Activated CD8-positive, alpha-beta T cell treated with anti-CD3 and anti-CD28 coated beads for 36 hours (primary cell): Measurements from ENCODE around the gene ETNPPL. TPM values are rescaled to one million over a fixed set of nuclear protein-coding genes. Genes with fewer than 3 reads are reported as not detected.
A peak's percentile ranks its signal among the peaks of the same experiment; 100 is the strongest.

Experiments
- ATAC-seq: fragments of 200-7000 bp; cut with Tn5 transposase; one replicate; pipeline ENCODE4 v1.10.0; 2021; ENCODE audit warnings: mild to moderate bottlenecking, moderate library complexity
- CTCF ChIA-PET: fragments of 350-600 bp; sonication (Branson Sonifier 250); formaldehyde crosslinking; loops from one replicate; lab custom pipeline; 2021; ENCODE audit warnings: antibody characterized with exemption; lab: Charles Lee
- POLR2A ChIA-PET: fragments of 350-600 bp; sonication (Branson Sonifier 250); formaldehyde crosslinking; loops from one replicate; lab custom pipeline; 2021; ENCODE audit warnings: antibody characterized with exemption; lab: Charles Lee
- DNase-seq: peaks from one replicate; pipeline ENCODE4 v3.0.0-alpha.2; 2020
- H3K27ac Mint-ChIP-seq: one replicate; pipeline ENCODE4 v1.8.0; 2021; ENCODE audit warnings: mild to moderate bottlenecking, mixed read lengths
- H3K27me3 Mint-ChIP-seq: one replicate; pipeline ENCODE4 v1.8.0; 2021; ENCODE audit warnings: mixed read lengths
- H3K36me3 Mint-ChIP-seq: one replicate; pipeline ENCODE4 v1.8.0; 2021; ENCODE audit warnings: low read depth, mixed read lengths
- H3K4me1 Mint-ChIP-seq: one replicate; pipeline ENCODE4 v1.8.0; 2021; ENCODE audit warnings: low read depth, mixed read lengths
- H3K4me3 Mint-ChIP-seq: one replicate; pipeline ENCODE4 v1.8.0; 2021; ENCODE audit warnings: mild to moderate bottlenecking, moderate library complexity, mixed read lengths
- H3K9me3 Mint-ChIP-seq: one replicate; pipeline ENCODE4 v1.8.0; 2021; ENCODE audit warnings: mixed read lengths
- intact Hi-C: fragments of 100-400 bp; cut with micrococcal nuclease; formaldehyde crosslinking; loops from one replicate; pipeline ENCODE4 v1.10.0; 2022
- total RNA-seq, 2 experiments: library from RNA; stranded (reverse); gene quantifications; one replicate each; pipeline ENCODE4 v1.2.3, GENCODE V29; 2021
- TF ChIP-seq, protein P1 (sequence below): fragments of 200-600 bp; IDR thresholded peaks from one replicate; pipeline ENCODE4 v1.8.0; 2022; ENCODE audit warnings: antibody characterized with exemption, mild to moderate bottlenecking

ETNPPL gene
- total RNA-seq, 2 experiments from 2014 or later: not detected

DNA sequence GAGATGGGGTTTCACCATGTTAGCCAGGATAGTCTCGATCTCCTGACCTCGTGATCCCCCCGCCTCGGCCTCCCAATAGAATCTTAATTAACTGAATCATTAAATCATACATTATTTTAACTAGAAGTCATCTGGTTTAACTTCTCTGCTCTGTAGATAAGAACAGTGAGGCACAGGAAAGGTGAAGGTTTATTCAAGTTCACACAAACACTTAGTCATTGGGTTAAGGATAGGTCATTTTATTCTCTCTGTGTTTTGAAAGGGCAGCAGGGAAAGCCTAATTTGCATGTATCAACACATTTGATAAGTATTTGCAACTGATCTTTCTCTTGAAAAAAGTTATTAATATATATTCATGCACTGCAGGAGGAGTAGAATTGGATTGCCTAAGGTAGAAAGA, 1.1 kb upstream of the ETNPPL start:
- ChIA-PET POLR2A (no interaction called here), CTCF (no interaction called here)
- no peak for ATAC-seq
- TF ChIP-seq, protein P1, sequence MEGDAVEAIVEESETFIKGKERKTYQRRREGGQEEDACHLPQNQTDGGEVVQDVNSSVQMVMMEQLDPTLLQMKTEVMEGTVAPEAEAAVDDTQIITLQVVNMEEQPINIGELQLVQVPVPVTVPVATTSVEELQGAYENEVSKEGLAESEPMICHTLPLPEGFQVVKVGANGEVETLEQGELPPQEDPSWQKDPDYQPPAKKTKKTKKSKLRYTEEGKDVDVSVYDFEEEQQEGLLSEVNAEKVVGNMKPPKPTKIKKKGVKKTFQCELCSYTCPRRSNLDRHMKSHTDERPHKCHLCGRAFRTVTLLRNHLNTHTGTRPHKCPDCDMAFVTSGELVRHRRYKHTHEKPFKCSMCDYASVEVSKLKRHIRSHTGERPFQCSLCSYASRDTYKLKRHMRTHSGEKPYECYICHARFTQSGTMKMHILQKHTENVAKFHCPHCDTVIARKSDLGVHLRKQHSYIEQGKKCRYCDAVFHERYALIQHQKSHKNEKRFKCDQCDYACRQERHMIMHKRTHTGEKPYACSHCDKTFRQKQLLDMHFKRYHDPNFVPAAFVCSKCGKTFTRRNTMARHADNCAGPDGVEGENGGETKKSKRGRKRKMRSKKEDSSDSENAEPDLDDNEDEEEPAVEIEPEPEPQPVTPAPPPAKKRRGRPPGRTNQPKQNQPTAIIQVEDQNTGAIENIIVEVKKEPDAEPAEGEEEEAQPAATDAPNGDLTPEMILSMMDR: no peak
- intact Hi-C loops: no loop called here
- Mint-ChIP-seq H3K4me3 (no peak overlapping the region), H3K27ac (no peak overlapping the region), H3K9me3 (peaks cover 3% of the 10 kb centered on the region), H3K4me1 (peaks cover 10% of the 10 kb centered on the region), H3K36me3 (peaks cover 2% of the 10 kb centered on the region), H3K27me3 (peaks cover 38% of the 10 kb centered on the region)
- no peak for DNase-seq

DNA sequence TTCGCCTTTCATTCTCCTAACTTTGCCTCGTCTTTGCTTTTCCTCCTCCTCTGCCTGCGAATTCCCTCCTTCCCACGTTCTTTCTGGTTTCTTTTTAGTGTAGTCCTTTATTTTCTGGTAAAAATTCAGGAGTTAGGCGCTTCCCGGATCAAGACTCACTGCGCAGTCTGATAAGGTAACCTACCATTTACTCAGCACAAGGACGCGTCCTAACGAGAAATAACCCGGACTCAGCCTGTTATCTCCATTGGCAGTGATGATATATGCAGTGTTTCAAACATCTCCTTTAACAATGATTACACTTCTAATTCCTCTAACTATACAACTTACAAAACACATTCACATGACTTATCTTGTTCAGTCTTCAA, 357 bp upstream of the ETNPPL start:
- H3K4me3 Mint-ChIP-seq: peak overlapping the region; percentile 76
- peaks cover 10% of the 10 kb centered on the region for H3K4me1 Mint-ChIP-seq
- intact Hi-C loops: no loop called here
- DNase-seq (no peak), ATAC-seq (no peak)
- peaks cover 2% of the 10 kb centered on the region for H3K36me3 Mint-ChIP-seq
- TF ChIP-seq, protein P1: no peak
- POLR2A ChIA-PET: no interaction called here
- H3K27me3 Mint-ChIP-seq: peaks cover 38% of the 10 kb centered on the region
- CTCF ChIA-PET: no interaction called here
- peaks cover 3% of the 10 kb centered on the region for H3K9me3 Mint-ChIP-seq
- H3K27ac Mint-ChIP-seq: no peak overlapping the region

DNA sequence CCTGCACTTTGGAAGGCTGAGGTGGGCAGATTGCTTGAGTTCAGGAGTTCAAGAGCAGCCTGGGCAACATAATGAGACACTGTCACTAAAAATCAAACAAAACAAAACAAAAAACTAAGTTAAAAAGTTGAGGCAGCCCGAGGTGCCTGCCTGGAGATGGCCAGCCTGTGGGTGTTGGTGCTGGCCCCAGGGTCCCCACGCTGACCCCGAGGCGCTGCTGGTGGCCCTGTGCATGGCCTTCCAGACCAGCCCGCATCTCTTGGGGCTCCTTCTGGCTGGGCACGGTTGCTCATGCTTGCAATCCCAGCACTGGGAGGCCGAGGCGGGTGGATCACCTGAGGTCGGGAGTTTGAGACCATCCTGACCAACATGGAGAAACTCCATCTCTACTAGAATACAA, 4.4 kb downstream of the ETNPPL start:
- DNase-seq: no peak
- Mint-ChIP-seq H3K4me3 (no peak overlapping the region), H3K27ac (no peak overlapping the region), H3K4me1 (peaks cover 10% of the 10 kb centered on the region), H3K36me3 (peaks cover 2% of the 10 kb centered on the region), H3K27me3 (peaks cover 24% of the 10 kb centered on the region), H3K9me3 (peaks cover 2% of the 10 kb centered on the region)
- intact Hi-C loops: no loop called here
- TF ChIP-seq, protein P1: no peak
- POLR2A ChIA-PET: no interaction called here
- CTCF ChIA-PET: no interaction called here
- ATAC-seq: no peak

DNA sequence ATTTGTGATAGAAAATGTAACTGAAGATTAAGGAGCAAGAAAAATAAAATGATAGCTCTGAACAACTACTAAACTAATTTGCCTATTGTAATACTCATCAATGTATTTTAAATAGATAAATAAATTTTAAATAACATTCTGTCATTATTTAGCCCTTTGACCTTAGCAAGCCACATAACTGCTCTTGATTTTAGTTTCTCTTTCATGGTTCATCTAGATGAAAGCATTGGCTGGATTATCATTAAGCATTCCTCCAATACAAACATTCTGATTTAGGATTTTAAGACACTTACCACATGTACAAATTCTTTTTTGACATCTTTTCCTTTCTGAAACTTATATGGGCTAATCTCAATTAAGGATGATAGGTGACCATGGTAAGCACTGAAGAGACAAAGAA, 8.5 kb downstream of the ETNPPL start:
- H3K36me3 Mint-ChIP-seq: no peaks in the 10 kb centered on the region
- POLR2A ChIA-PET: interaction anchor here (0.5 kb wide), 1 partner anchor 202 kb away, joined by 3 read pairs; no protein-coding TSS in a partner anchor
- H3K4me1 Mint-ChIP-seq: no peaks in the 10 kb centered on the region
- no peak overlapping the region for H3K27ac Mint-ChIP-seq
- peaks cover 2% of the 10 kb centered on the region for H3K27me3 Mint-ChIP-seq
- ATAC-seq: no peak
- no peaks in the 10 kb centered on the region for H3K9me3 Mint-ChIP-seq
- intact Hi-C loops: no loop called here
- no peak for DNase-seq
- CTCF ChIA-PET: no interaction called here
- TF ChIP-seq, protein P1: no peak
- H3K4me3 Mint-ChIP-seq: no peak overlapping the region

DNA sequence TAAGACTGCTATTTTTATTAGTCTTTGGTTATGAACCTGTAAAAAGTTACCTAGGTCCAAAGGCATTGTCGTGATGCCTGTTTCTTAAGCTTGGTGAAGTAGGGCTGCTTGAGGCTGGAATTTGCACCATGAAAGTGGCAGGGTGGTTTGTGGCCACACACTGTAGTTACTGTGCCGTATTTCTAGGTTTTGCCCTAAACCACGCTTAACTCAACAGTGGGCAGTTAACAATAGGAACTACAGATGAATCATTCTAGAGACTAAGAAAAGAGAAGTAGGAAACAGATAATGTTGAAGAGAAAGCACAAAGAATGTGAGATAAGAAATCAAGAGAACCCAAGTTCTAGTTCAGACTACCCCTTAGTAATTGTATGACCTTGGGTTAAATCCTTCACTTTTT, 11.5 kb downstream of the ETNPPL start:
- H3K9me3 Mint-ChIP-seq: no peaks in the 10 kb centered on the region
- H3K27ac Mint-ChIP-seq: no peak overlapping the region
- DNase-seq: no peak
- no peaks in the 10 kb centered on the region for H3K36me3 Mint-ChIP-seq
- intact Hi-C loops: no loop called here
- peaks cover 3% of the 10 kb centered on the region for H3K4me1 Mint-ChIP-seq
- no peak for ATAC-seq
- H3K4me3 Mint-ChIP-seq: no peak overlapping the region
- POLR2A ChIA-PET: no interaction called here
- TF ChIP-seq, protein P1: no peak
- H3K27me3 Mint-ChIP-seq: peaks cover 3% of the 10 kb centered on the region
- CTCF ChIA-PET: no interaction called here
